Measurements from ENCODE around the gene KLF18. TPM values are rescaled to one million over a fixed set of nuclear protein-coding genes. Genes with fewer than 3 reads are reported as not detected.

Gene KLF18
- polyA plus RNA-seq, 2 of the 4 experiments (the other 2 are of a cell fraction) = not detected

DNA sequence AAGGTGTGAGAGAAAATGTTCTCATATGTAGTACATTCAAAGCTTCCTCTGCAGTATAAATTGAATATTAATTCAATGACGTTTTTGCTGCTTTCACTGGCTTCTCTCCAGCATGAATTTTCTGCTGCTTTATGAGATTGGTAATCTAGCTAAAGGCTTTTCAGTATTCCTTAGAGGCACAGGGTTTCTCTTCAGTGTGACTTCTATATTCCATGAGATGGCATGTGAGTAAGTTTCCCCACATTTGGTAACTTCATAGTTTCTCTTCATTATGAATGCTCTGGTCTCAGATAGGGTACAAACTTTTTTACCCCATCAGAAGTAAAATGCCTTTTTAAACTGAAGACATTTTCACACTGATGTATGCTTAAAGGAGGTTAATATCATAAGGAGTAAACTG, 10.4 kb upstream of the KLF18 start:
- peaks cover 35% of the 10 kb centered on the region for H3K4me1 ChIP-seq
- no peak for FAIRE-seq
- H3K4me2 ChIP-seq = no peak overlapping the region
- H3K27ac ChIP-seq = peak overlapping the region; percentile 7 to 21; a peak in 3 of 6 replicates
- no peak for TF ChIP-seq JUN (IDR thresholded peaks at IDR 0.05)
- H3K4me3 ChIP-seq = no peak overlapping the region
- no peaks in the 10 kb centered on the region for H3K9me3 ChIP-seq
- 19% methylated on average over 1 of the region's 1 CpG for WGBS (ENCODE audit: missing lambda C conversion rate)
- no peak for ATAC-seq
- ChIA-PET CTCF (interaction anchor here (0.7 kb wide), 1 partner anchor 271 kb away, joined by 3 read pairs; no protein-coding TSS in a partner anchor), POLR2A (no interaction called here)
- DNase-seq (ENCODE audit: low read depth in 1 of 2, low spot score in 1 of 2) = no peak

GRCh38 chr1:44151332-44151731, 9.9 kb upstream of the KLF18 start:
- CTCF ChIA-PET = interaction anchor here (0.6 to 0.7 kb wide), 2 partner anchors 271 to 555 kb away, joined by 3 read pairs; no protein-coding TSS in a partner anchor

DNA sequence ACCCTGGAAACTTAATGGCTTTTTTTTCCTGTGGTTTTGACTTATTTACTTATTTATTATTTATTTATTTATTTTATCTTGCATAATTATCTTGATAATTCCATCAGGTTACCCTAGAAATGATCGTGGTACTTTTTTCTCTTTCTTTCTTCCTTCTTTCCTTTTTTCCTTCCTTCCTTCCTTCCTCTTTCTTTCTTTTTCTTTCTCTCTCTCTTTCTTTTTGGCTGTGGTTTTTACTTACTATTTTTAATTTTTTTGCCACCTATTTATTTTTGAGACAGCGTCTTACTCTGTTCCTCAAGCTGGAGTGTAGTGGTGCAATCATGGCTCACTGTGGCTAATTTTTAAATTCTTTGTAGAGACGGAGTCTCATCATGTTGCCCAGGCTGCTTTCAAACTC, 6.2 kb upstream of the KLF18 start:
- POLR2A ChIA-PET = no interaction called here
- 90% methylated on average over 3 of the region's 3 CpGs for WGBS (ENCODE audit: missing lambda C conversion rate)
- CTCF ChIA-PET = no interaction called here
- no peak overlapping the region for H3K27ac ChIP-seq
- FAIRE-seq (no peak), ATAC-seq (no peak), DNase-seq (ENCODE audit: low read depth in 1 of 2, low spot score in 1 of 2) (no peak)
- peaks cover 6% of the 10 kb centered on the region; the same call in 1 of the 3 replicates for H3K4me1 ChIP-seq
- no peak overlapping the region for H3K4me3 ChIP-seq
- TF ChIP-seq ELK1 (IDR thresholded peaks at IDR 0.05; ENCODE audit: low read depth, low read length) (no peak), NFE2L2 (conservative IDR thresholded peaks at IDR 0.05; ENCODE audit: low read length) (no peak), ZC3H11A (IDR thresholded peaks at IDR 0.05) (no peak), BHLHE40 (IDR thresholded peaks at IDR 0.05; ENCODE audit: low read depth, low read length) (no peak), PHF8 (IDR thresholded peaks at IDR 0.05; ENCODE audit: borderline replicate concordance, low read depth) (no peak), JUN (IDR thresholded peaks at IDR 0.05) (no peak), EP300 (IDR thresholded peaks at IDR 0.05) (no peak), HOXB13 (CRISPR knock-in tag; IDR thresholded peaks at IDR 0.05; ENCODE audit: low read depth) (no peak), MAFK (IDR thresholded peaks at IDR 0.05; ENCODE audit: partially characterized antibody) (no peak), REST (IDR thresholded peaks at IDR 0.05) (no peak), RFX5 (IDR thresholded peaks at IDR 0.05) (no peak), EHF (CRISPR knock-in tag; IDR thresholded peaks at IDR 0.05) (no peak), CBX2 (IDR thresholded peaks at IDR 0.05; ENCODE audit: borderline replicate concordance, low read depth) (no peak), ATOH8 (CRISPR knock-in tag; IDR thresholded peaks at IDR 0.05; ENCODE audit: low read depth) (no peak)
- TF ChIP-seq, protein P1, sequence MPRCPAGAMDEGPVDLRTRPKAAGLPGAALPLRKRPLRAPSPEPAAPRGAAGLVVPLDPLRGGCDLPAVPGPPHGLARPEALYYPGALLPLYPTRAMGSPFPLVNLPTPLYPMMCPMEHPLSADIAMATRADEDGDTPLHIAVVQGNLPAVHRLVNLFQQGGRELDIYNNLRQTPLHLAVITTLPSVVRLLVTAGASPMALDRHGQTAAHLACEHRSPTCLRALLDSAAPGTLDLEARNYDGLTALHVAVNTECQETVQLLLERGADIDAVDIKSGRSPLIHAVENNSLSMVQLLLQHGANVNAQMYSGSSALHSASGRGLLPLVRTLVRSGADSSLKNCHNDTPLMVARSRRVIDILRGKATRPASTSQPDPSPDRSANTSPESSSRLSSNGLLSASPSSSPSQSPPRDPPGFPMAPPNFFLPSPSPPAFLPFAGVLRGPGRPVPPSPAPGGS (IDR thresholded peaks at IDR 0.05) = no peak
- H3K4me2 ChIP-seq = no peak overlapping the region
- peaks cover 21% of the 10 kb centered on the region; the same call in 2 of the 3 replicates for H3K9me3 ChIP-seq

More at GRCh38 chr1:44151332-44151731, 9.9 kb upstream of the KLF18 start:
- ATAC-seq (no peak), FAIRE-seq (no peak), DNase-seq (ENCODE audit: low read depth in 1 of 2, low spot score in 1 of 2) (no peak)
- H3K4me1 ChIP-seq = peaks cover 35% of the 10 kb centered on the region
- TF ChIP-seq KDM1A (IDR thresholded peaks at IDR 0.05; ENCODE audit: low read depth) (no peak), RCOR1 (IDR thresholded peaks at IDR 0.05; ENCODE audit: low read depth, low read length) (no peak), RARB (CRISPR knock-in tag; IDR thresholded peaks at IDR 0.05) (no peak), SREBF2 (IDR thresholded peaks at IDR 0.05) (no peak), TFCP2L1 (CRISPR knock-in tag; IDR thresholded peaks at IDR 0.05) (no peak), EP300 (IDR thresholded peaks at IDR 0.05) (no peak), SMC3 (IDR thresholded peaks at IDR 0.05) (no peak)
- TF ChIP-seq, protein P2, sequence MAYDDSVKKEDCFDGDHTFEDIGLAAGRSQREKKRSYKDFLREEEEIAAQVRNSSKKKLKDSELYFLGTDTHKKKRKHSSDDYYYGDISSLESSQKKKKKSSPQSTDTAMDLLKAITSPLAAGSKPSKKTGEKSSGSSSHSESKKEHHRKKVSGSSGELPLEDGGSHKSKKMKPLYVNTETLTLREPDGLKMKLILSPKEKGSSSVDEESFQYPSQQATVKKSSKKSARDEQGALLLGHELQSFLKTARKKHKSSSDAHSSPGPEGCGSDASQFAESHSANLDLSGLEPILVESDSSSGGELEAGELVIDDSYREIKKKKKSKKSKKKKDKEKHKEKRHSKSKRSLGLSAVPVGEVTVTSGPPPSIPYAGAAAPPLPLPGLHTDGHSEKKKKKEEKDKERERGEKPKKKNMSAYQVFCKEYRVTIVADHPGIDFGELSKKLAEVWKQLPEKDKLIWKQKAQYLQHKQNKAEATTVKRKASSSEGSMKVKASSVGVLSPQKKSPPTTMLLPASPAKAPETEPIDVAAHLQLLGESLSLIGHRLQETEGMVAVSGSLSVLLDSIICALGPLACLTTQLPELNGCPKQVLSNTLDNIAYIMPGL (CRISPR knock-in tag; IDR thresholded peaks at IDR 0.05; ENCODE audit: borderline replicate concordance) = no peak
- H3K27ac ChIP-seq = peak overlapping the region in 1 of 2 experiments; percentile 27; a peak in 3 of 6 replicates
- H3K9me3 ChIP-seq = no peaks in the 10 kb centered on the region
- POLR2A ChIA-PET = no interaction called here
- no peak overlapping the region for H3K4me2 ChIP-seq
- 73% methylated on average over 6 of the region's 6 CpGs for WGBS (ENCODE audit: missing lambda C conversion rate)
- no peak overlapping the region for H3K4me3 ChIP-seq

Measured in A549 (cell line).